AG10803 (cell line): Measurements from ENCODE around the gene MIER1.

Source experiments
- DNase-seq: peaks from one replicate; pipeline ENCODE4 v3.0.0; 2010; ENCODE audit warnings: low read depth
- H3K4me3 ChIP-seq: 2 replicates; pipeline ENCODE4 v1.5.1; 2011; ENCODE audit warnings: mild to moderate bottlenecking, low read length, control low read depth
- TF ChIP-seq, protein P1 (sequence below): conservative IDR thresholded peaks from 2 replicates; pipeline ENCODE4 v1.5.1; 2011; ENCODE audit warnings: mild to moderate bottlenecking, low read length, control low read depth, inconsistent platforms

MIER1 gene

DNA sequence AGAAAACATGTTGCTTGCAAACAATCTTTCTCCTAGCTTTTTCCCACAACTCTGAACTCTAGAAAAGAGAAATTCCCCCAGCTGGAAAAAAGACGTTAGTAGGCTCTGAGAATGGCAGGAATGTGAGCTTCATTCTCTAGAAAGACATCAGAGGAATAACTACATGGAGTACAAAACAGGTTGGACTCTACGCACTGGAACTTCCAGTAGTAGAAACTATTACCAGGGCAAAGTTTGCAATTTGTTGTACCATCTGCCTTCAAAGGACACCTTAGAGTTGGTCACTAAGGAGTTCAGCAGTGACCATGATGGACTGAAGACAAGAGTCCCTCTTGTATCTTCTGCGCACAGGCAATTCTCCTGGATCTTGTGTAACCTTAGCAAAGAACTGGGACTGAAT, 68.3 kb downstream of the MIER1 start:
- H3K4me3 ChIP-seq, result no peak overlapping the region
- TF ChIP-seq, protein P1, sequence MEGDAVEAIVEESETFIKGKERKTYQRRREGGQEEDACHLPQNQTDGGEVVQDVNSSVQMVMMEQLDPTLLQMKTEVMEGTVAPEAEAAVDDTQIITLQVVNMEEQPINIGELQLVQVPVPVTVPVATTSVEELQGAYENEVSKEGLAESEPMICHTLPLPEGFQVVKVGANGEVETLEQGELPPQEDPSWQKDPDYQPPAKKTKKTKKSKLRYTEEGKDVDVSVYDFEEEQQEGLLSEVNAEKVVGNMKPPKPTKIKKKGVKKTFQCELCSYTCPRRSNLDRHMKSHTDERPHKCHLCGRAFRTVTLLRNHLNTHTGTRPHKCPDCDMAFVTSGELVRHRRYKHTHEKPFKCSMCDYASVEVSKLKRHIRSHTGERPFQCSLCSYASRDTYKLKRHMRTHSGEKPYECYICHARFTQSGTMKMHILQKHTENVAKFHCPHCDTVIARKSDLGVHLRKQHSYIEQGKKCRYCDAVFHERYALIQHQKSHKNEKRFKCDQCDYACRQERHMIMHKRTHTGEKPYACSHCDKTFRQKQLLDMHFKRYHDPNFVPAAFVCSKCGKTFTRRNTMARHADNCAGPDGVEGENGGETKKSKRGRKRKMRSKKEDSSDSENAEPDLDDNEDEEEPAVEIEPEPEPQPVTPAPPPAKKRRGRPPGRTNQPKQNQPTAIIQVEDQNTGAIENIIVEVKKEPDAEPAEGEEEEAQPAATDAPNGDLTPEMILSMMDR, result no peak
- DNase-seq, result no peak

DNA sequence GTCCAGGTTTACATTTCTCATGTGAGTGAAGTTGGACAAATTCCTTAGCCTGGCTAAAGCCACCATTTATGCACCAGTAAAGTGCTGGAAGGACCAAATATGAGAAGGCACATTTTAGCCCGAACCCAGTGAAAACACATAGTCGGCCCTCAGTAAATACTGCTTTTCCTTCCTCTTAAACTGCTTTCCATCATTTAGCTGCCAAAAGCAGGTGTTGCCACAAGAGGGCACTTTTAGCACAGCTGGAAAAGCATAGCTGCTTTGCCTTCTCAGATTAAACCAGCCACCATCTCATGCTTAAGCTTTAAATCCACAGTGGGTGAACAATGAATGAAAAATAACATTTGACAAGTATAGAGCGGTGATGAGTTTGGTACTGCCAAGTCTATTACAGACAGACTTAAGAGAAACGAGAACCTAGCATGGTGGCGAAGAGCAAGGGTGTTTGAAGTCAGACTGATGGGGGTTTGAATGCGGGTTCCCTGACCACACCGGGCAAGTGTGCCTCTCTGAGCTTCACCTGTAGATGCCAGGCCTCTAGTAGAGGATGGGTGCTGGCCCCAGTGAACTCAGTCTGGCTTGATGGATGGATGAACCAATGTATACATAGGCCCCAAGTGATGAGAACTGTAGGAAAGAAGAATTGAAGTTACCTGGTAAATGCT, 71.4 kb downstream of the MIER1 start:
- DNase-seq, result peak; percentile 72
- no peak overlapping the region for H3K4me3 ChIP-seq
- TF ChIP-seq, protein P1, result peak; percentile 95

DNA sequence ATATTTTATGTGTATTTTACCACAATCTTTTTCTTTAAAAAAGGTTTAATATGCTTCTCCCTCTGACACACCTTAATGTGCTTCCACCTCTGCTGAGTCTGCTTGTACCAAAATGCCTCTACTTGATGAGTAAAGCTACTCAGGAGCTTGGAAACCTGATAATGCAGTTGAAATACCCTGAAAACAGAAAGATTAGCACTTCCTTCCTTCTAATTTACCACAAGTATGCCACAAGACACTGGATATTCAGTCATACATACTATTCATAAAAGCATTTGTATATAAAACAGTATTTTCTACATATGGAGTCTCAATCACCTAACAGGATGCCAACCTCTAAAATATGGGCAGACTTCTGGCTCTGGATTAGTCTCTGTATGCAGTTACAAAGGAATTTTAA, 74.2 kb downstream of the MIER1 start:
- TF ChIP-seq, protein P1, result no peak
- DNase-seq, result peak; percentile 14
- H3K4me3 ChIP-seq, result no peak overlapping the region

DNA sequence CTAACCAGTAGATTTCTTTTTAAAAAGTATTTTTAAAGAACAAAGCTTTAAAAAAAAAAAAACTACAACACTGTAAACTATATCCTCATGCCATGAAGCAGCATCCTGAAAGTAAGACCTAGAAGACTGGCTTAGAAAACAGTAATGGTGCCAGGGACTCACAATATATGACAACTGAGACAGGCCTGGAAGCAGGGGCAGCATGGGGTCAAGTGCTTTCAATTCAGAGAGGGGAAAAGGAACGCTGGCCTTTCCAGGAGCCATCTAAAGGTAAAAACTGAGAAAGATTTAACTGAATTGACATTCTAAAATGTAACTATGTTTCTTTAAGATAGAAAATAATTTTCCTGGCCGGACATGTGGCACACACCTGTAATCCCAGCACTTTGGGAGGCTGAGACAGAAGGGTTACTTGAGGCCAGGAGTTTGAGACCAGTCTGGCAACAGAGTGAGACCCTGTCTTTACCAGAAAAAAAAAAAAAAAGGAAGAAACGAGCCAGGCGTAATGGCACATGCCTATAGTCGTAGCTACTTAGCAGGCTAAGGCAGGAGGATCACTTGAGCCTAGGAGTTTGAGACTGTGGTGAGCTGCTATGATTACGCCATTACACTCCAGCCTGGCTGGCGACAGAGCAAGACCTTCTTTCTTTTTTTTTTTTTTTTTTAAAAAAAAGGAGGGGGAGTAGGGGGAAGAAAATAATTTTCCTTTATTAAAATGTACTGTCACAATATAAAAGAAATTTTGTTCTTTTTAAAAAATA, 75.0 kb downstream of the MIER1 start:
- DNase-seq, result peak; percentile 37
- H3K4me3 ChIP-seq, result no peak overlapping the region
- TF ChIP-seq, protein P1, result no peak

DNA sequence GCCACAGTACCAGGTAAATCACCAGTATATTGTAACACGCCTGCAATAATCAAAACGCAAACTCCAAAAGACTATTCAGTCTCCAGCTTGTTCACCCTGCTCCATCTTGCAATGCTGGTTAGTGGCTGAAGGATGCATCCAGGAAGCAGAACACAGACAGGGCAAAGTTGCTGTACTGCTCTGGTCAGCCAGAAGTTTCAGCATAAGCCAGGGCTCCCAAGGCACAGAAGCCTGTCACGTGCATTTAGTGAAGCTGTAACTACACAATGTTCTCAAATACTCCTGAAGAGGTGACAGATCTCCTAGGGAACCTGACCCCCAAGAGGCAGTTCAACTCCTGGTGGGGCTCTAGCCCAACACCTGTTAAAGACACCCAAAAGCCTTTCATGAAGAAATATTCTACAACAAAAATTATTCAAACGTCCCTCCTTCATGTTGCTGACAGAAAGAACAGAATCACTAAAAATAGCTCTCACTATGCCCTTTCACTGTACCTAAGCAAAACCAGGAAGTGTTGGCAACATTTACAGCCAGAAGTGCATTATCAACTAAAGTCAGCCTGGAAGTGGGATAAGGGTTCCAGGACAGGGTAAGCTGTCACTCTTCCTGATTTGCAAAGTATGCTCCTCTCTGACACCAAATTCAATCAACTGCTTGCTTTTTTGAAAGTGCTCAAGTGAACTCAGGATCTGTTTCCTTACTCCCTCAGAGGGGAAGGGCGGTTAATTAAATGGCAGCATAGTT, 77.1 kb downstream of the MIER1 start:
- TF ChIP-seq, protein P1, result no peak
- DNase-seq, result no peak

DNA sequence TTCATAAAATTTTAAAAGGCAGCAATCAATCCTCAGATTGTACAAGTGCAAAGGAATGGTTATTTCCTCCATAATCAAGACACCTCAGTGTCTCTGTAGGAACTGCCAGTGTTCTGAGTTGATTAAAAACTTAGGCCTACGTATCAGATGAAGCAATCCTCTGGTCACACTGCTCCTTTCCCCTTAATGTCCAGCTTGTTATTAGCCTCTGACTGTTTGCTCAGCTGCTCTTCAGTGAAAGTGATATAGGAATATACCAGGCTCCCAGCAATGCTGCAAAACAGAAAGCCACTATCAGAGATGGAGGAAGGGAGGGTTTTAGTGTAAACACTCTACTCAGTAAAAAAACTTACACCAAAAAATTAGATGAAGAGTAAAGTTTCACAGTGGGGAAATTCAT, 79.4 kb downstream of the MIER1 start:
- TF ChIP-seq, protein P1, result no peak
- DNase-seq, result no peak
- no peak overlapping the region for H3K4me3 ChIP-seq

More for the DNA sequence above, 77.1 kb downstream of the MIER1 start:
- no peak overlapping the region for H3K4me3 ChIP-seq
